Mucosa of rectum (tissue), 2 donors: ENCODE results near the gene ZACN.
"Not testable (repeated sequence)": the region's sequence is repeated elsewhere in the genome, so short reads cannot be mapped to it uniquely, and the experiment has no call there.

Experiments
- H3K27ac ChIP-seq, 2 donors: one replicate each; pipeline ENCODE4 v1.7.0; 2013; ENCODE audit warnings: inconsistent platforms in 2 of 2, low read depth in 2 of 2, low read length in 2 of 2
- H3K27me3 ChIP-seq, 2 donors: one replicate each; pipeline ENCODE4 v1.7.0; 2013; ENCODE audit warnings: low read length in 2 of 2; ENCODE audit not compliant: control insufficient read depth in 2 of 2, insufficient read depth in 2 of 2
- H3K36me3 ChIP-seq, 2 donors: one replicate each; pipeline ENCODE4 v1.7.0; 2013; ENCODE audit warnings: low read length in 2 of 2; ENCODE audit not compliant: control insufficient read depth in 2 of 2, insufficient read depth in 2 of 2
- H3K4me1 ChIP-seq, 2 donors: one replicate each; pipeline ENCODE4 v1.7.0; 2013; ENCODE audit warnings: low read length in 2 of 2, mild to moderate bottlenecking in 1 of 2; ENCODE audit not compliant: control insufficient read depth in 2 of 2, insufficient read depth in 2 of 2
- H3K4me3 ChIP-seq, 2 donors: one replicate each; pipeline ENCODE4 v1.7.0; 2013; ENCODE audit warnings: low read length in 2 of 2
- H3K9ac ChIP-seq, 2 donors: one replicate each; pipeline ENCODE4 v1.7.0; 2013; ENCODE audit warnings: low read length in 2 of 2, low read depth in 1 of 2, mild to moderate bottlenecking in 1 of 2
- H3K9me3 ChIP-seq, 2 donors: one replicate each; pipeline ENCODE4 v1.7.0; 2013; ENCODE audit warnings: low read length in 2 of 2; ENCODE audit not compliant: control insufficient read depth in 2 of 2
- donor health status: healthy.
- donor health status: Normal muscosa, but diverticular disease.

Gene ZACN

DNA sequence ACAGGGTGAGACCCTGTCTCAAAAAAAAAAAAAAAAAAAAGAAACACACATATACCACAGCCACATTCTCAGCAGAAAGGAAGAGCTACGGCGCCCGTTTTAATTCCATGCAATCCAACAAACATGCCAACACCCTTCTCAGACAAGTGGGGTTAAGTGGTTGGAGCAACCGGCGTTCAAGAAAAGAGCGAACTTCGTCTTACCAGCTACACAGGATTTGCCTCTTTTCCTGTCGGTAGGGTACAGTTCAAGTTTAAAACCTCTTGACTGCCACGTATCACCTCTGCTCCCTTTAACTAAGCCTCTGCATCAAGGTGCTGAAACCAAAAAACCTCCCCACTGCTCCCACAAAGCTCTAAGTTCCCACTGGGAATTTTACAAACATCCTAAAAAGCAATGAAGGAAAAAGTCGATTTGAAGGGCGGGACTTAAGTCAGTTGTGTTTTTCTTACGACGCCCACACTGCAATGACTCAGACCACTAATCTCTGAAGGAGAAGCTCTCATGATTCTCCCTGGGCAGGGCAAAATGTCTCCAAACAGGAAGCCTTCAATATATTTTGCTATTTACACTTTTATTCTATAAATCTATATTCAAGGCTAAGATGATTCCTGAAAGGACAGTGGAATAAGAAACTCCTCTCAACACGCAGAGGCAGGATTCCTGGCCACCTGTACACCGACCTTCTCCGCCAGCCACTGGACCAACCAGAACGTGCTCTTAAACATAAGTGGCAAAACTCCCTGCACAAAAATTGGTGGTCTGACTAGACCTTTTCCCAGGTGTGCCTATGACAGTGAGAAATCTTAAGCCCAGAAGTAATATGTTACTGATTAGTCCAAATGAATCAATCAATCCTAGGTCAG, 25.5 kb upstream of the ZACN start:
- no peaks in the 10 kb centered on the region for H3K9me3 ChIP-seq
- peaks cover 52 to 65% of the 10 kb centered on the region in 2 donors for H3K36me3 ChIP-seq
- H3K27me3 ChIP-seq: no peaks in the 10 kb centered on the region
- H3K4me3 ChIP-seq: no peak overlapping the region
- no peak overlapping the region for H3K9ac ChIP-seq
- peak overlapping the region in 1 of 2 donors; percentile 9 for H3K27ac ChIP-seq
- peaks cover 0 to 13% of the 10 kb centered on the region in 2 donors for H3K4me1 ChIP-seq

DNA sequence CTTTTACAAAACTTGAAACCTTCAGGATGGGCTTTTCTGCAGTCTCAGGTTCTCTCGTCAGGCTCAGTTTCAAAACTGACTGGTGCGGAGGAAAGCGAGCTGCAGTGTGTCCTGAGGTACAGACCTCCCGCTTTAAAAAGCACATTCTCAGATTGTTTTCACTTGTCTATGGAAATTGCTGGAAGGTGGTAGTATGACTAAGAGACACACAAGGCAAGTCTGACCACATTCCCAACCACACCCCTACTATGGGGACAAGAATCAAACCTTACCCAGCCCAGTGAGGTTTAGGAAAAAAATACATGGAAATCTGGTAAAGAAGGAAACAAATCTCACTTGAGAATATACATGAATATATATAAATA, 24.9 kb upstream of the ZACN start:
- H3K36me3 ChIP-seq: peaks cover 52 to 65% of the 10 kb centered on the region in 2 donors
- H3K27ac ChIP-seq: no peak overlapping the region
- peaks cover 0 to 13% of the 10 kb centered on the region in 2 donors for H3K4me1 ChIP-seq

DNA sequence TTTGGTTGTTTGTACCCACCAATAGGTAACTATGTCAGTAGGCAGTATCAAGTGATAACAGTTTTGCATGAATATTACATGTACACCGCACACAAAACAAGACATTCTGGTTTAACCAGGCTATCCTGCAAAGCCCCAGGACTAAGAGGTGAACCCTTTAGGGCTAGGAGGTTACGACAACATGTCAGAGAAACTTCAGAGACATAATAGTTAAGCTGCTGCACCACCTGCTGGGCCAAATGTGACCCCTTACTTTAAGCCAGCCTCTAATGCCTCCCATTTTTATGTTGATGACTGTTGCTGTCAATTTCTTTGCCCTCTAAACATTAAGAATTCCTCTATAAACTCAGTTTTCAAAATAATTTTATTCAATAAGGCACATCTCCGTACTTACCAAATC, 22.1 kb upstream of the ZACN start:
- Histone ChIP-seq H3K27me3 (no peaks in the 10 kb centered on the region), H3K27ac (no peak overlapping the region), H3K36me3 (peaks cover 62 to 64% of the 10 kb centered on the region in 2 donors), H3K4me1 (peaks cover 0 to 6% of the 10 kb centered on the region in 2 donors), H3K9ac (no peak overlapping the region), H3K4me3 (no peak overlapping the region), H3K9me3 (no peaks in the 10 kb centered on the region)

More for the DNA sequence above, 24.9 kb upstream of the ZACN start:
- Histone ChIP-seq H3K27me3 (no peaks in the 10 kb centered on the region), H3K4me3 (no peak overlapping the region), H3K9me3 (no peaks in the 10 kb centered on the region), H3K9ac (no peak overlapping the region)

DNA sequence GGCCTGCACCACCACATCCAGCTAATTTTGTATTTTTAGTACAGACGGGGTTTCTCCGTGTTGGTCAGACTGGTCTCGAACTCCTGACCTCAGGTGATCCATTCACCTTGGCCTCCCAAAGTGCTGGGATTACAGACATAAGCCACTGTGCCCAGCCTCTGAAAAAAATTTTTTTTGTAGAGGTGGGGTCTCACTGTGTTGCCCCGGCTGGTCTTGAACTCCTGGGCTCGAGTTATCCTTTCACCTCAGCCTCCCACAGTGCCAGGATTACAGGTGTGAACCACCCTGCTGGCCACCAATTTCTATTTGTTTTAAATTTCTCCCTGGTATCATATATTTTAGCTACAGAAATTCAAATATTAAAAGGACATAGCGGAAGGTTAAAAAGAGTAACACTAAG, 20.7 kb upstream of the ZACN start:
- not testable (repeated sequence) for H3K4me1 ChIP-seq, H3K4me3 ChIP-seq, H3K9me3 ChIP-seq, H3K9ac ChIP-seq, H3K27me3 ChIP-seq, H3K27ac ChIP-seq
- H3K36me3 ChIP-seq: peaks cover 66 to 68% of the 10 kb centered on the region in 2 donors

DNA sequence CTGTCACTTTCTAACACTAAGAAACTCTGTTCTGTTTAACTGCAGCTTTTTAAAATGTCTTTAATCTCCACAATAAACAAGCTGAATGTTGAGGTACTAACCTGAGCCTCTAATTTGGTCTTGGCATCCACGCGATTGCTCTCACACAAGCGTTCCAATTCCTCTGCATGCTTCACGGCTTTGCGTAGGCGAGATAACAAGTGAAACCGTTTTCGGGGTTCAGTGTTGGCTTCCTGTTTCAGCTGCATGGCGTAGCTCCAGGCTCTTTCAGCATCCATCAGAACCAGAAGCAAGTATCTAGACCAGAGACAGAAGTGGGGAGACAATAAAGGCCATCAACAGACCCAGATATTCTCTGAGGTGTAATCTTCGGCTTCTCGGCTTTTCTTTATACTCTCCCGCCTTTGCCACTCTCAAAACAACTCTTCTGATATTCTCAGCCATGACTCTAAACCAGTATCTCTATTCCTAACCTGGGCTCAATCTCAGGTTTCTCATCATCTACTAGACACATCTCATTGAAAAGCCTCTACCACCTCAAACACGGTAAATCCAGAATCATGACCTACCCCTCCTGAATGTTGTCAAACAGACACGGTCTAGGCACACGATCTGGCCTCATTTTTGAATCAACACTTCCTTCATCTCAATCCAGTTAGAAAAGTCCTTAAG, 15.0 kb upstream of the ZACN start:
- Histone ChIP-seq H3K36me3 (peaks cover 64 to 73% of the 10 kb centered on the region in 2 donors), H3K9ac (no peak overlapping the region), H3K4me1 (peaks cover 0 to 3% of the 10 kb centered on the region in 2 donors), H3K9me3 (no peaks in the 10 kb centered on the region), H3K27me3 (no peaks in the 10 kb centered on the region), H3K27ac (no peak overlapping the region), H3K4me3 (no peak overlapping the region)

DNA sequence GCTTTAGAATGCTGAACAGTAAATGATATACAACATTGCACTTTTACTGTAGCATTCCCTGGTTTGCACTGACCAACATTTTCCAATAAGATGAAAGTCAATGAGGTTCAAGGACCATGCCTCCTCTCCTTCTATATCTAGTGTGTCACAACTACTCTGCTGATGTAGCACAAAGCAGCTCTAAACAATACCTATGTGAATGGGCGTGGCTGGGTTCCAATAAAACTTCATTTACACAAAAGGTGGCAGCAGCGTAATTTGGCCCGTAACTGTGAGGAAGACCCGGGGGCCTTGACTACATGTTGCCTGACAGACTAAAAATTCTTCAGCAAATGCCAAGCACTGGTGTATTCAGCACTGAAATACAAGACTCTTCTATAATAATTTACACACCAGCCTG, 13.2 kb upstream of the ZACN start:
- Histone ChIP-seq H3K9ac (no peak overlapping the region), H3K4me1 (peaks cover 3% of the 10 kb centered on the region in 2 donors), H3K9me3 (no peaks in the 10 kb centered on the region), H3K27me3 (no peaks in the 10 kb centered on the region), H3K4me3 (no peak overlapping the region), H3K27ac (no peak overlapping the region), H3K36me3 (peaks cover 51 to 65% of the 10 kb centered on the region in 2 donors)

DNA sequence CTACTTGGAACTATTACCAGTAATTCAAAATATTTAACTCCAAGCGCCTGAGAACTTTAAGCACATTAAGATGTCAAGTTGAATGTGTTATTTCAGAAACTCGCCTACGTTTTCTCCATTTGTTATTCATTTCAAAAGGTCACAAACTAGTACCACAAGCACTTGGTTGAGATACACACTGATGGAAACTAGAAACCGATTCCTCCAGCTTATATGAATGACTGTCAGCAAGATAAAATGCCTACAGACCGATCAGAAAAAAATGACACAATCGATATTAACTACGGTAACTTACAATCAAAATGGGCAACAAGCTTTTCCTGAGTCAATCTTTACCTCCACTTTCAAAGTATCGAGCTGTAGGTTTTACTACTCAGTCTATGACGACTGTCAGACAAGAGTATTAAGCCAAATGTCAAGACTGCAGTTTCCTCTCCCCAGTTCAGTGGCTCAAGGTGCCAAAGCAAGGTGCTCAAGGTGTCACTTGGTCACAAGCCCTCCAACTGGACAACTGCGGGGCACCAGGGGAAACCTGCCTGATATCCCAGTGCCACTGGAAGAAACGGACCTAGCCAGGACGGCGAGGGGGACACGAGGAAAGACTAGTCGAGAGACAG, 7.3 kb upstream of the ZACN start:
- peak overlapping the region; percentile 80 to 92 for H3K9ac ChIP-seq
- H3K9me3 ChIP-seq: no peaks in the 10 kb centered on the region
- H3K36me3 ChIP-seq: peaks cover 9 to 16% of the 10 kb centered on the region in 2 donors
- peak overlapping the region; percentile 89 to 97 for H3K4me3 ChIP-seq
- peak overlapping the region; percentile 50 to 72 for H3K27ac ChIP-seq
- peaks cover 27% of the 10 kb centered on the region in 2 donors for H3K27me3 ChIP-seq
- H3K4me1 ChIP-seq: peaks cover 20 to 24% of the 10 kb centered on the region in 2 donors

DNA sequence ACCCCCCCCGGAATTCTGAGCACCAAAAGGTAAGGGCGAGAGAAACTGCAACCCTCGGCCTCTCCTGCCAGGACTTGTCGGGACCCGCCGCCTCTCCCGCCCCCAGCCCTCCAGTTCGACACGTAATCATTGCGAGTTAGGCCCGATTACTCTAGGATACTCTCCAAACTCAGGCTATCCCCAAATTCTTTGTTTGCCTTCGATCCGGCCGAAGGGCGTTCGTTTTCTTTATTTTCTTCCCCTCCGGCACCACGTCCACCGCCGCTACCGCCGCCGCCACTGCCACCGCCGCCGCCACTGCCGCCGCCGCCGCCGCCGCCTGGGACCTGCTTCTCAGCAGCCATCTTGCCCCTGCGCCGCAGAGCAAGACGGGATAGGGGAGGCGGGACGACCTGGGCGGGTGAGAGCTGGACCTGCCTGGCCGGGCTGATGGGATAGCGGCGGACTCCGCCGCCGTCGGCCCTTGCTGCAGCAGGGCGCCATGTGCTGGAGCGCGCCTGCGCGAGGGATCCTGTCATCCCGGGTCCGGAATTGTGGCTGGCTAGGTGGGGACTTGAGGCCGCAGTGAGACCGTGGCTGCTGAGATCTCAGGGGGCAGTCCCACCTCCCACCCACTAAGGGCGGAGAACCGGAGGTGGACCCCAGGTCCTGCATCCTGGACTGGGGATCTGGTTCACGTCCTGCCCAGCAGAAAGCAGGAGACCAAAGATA, 6.7 kb upstream of the ZACN start, which contains the start of gene SRP68:
TSS of gene SRP68 (minus strand) at position 370 of the 711 bp plus-strand sequence. CDS start at position 344, 26 bp downstream.
- H3K36me3 ChIP-seq: peaks cover 5 to 10% of the 10 kb centered on the region in 2 donors
- H3K27me3 ChIP-seq: peaks cover 33 to 34% of the 10 kb centered on the region in 2 donors
- H3K9me3 ChIP-seq: no peaks in the 10 kb centered on the region
- peak within 1 kb of the TSS; percentile 81 to 92 for H3K9ac ChIP-seq
- peak within 1 kb of the TSS; percentile 50 to 72 for H3K27ac ChIP-seq
- H3K4me1 ChIP-seq: peaks cover 20 to 26% of the 10 kb centered on the region in 2 donors
- peak within 1 kb of the TSS; percentile 89 to 97 for H3K4me3 ChIP-seq

DNA sequence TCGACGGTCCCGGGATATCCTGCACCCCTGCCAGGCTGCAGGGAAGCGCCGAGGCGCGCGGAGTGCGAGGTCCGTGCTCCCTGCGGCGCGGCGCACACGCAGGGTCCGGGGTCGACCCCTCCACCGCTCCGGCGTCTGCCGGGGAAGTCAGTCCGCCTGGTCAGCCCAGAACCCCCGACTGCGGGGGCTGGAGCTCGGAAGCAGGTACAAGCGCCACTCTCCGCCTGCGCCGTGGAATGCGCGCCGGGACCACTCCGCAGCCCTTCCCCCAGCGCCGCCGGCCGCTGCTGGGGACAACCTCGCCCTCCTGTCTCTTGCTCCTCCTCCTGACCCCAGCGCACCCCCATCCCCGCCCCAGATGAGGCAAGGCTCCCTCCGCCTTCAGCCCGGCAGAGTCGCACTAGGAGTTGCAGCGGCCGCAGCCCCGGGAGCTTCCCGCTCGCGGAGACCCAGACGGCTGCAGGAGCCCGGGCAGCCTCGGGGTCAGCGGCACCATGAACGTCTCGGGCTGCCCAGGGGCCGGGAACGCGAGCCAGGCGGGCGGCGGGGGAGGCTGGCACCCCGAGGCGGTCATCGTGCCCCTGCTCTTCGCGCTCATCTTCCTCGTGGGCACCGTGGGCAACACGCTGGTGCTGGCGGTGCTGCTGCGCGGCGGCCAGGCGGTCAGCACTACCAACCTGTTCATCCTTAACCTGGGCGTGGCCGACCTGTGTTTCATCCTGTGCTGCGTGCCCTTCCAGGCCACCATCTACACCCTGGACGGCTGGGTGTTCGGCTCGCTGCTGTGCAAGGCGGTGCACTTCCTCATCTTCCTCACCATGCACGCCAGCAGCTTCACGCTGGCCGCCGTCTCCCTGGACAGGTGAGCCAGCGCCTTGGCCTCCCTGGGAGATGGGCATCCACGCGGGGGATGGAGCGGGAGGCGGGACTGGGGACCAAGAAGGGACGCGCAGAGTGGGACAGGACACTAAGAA, 4.3 kb upstream of the ZACN start, which contains the start of gene GALR2:
TSS of gene GALR2 (plus strand) at position 392 of the 974 bp plus-strand sequence. CDS start at position 495, 103 bp downstream.
- peak within 1 kb of the TSS in 1 of 2 donors; percentile 13 for H3K4me3 ChIP-seq
- H3K36me3 ChIP-seq: no peaks in the 10 kb centered on the region
- no peaks in the 10 kb centered on the region for H3K9me3 ChIP-seq
- H3K27ac ChIP-seq: no peak within 1 kb of the TSS
- H3K27me3 ChIP-seq: peaks cover 52 to 56% of the 10 kb centered on the region in 2 donors
- H3K9ac ChIP-seq: no peak within 1 kb of the TSS
- peaks cover 20 to 26% of the 10 kb centered on the region in 2 donors for H3K4me1 ChIP-seq
